HepG2 (cell line): ENCODE results near the gene CLEC20A. TPM values are rescaled to one million over a fixed set of nuclear protein-coding genes. Genes with fewer than 3 reads are reported as not detected.
A peak's percentile ranks its signal among the peaks of the same experiment; 100 is the strongest.

Source experiments
- ATAC-seq: fragments of 200-7000 bp; cut with Tn5 transposase; 3 replicates; pipeline ENCODE4 v1.9.1; 2020; ENCODE audit warnings: mild to moderate bottlenecking, moderate library complexity
- BruUV-seq: library from RNA; stranded (reverse); fragments of 400-500 nt; replicated peaks from 2 replicates; lab custom pipeline; 2021; lab: Mats Ljungman, UMichigan
- CTCF ChIA-PET: fragments of 300-600 bp; formaldehyde crosslinking; extraction: SDS; loops from one replicate; lab custom pipeline; 2021; ENCODE audit warnings: low total read pairs, inconsistent platforms, low intra/inter-chr PET ratio; lab: Yijun Ruan, JAX
- POLR2A ChIA-PET: fragments of 350-600 bp; sonication (Branson Sonifier 250); formaldehyde crosslinking; loops from one replicate; lab custom pipeline; 2020; ENCODE audit warnings: antibody characterized with exemption, inconsistent platforms; lab: Yijun Ruan, JAX
- DNase-seq: peaks from one replicate; pipeline ENCODE4 v3.0.0-alpha.2; 2015; ENCODE audit warnings: low spot score
- FAIRE-seq: peaks from 3 replicates; lab custom pipeline; 2011; peaks lifted over from hg19 to GRCh38; lab: Jason Lieb, UNC
- H2AFZ ChIP-seq: one replicate; pipeline ENCODE4 v1.6.1; 2011; ENCODE audit warnings: low read length, inconsistent platforms
- H3K27ac ChIP-seq: fragments of 300-600 bp; 3 replicates; pipeline ENCODE4 v1.8.0; 2011; ENCODE audit warnings: mixed run types, mild to moderate bottlenecking, mixed read lengths, low read length, inconsistent platforms; ENCODE audit not compliant: insufficient read depth; ENCODE audit errors: extremely low read length
- H3K27me3 ChIP-seq, 2 experiments: fragments of 200-600 bp in 1 of 2; 2 replicates in 1 of 2; 3 replicates in 1 of 2; pipeline versions ENCODE4 v1.6.0 to v1.8.0; 2011; ENCODE audit warnings: low read length in 2 of 2, mild to moderate bottlenecking in 2 of 2, moderate library complexity in 2 of 2, inconsistent platforms in 1 of 2; ENCODE audit not compliant: insufficient read depth in 2 of 2, control insufficient read depth in 1 of 2
- H3K36me3 ChIP-seq, 2 experiments: fragments of 200-600 bp in 1 of 2; replicated peaks in 1 of 2; 2 replicates in 1 of 2; 3 replicates in 1 of 2; pipeline versions ENCODE4 v1.5.1 to v1.8.0; 2011; ENCODE audit warnings: low read length in 2 of 2, inconsistent platforms in 1 of 2; ENCODE audit not compliant: insufficient read depth in 2 of 2, control insufficient read depth in 1 of 2
- H3K4me1 ChIP-seq: 2 replicates; pipeline ENCODE4 v1.5.1; 2012; ENCODE audit warnings: low read length, inconsistent platforms; ENCODE audit not compliant: insufficient read depth
- H3K4me2 ChIP-seq: 2 replicates; pipeline ENCODE4 v1.6.0; 2011; ENCODE audit warnings: low read depth, low read length, inconsistent platforms
- H3K4me3 ChIP-seq, 3 experiments: fragments of 200-600 bp in 1 of 3; sonication (generic), shearing (Covaris generic) in 1 of 3; replicated peaks in 1 of 3; 2 replicates each; pipeline ENCODE4 v1.5.1; 2011 to 2016; ENCODE audit warnings: low read length in 3 of 3, inconsistent platforms in 2 of 3, low read depth in 2 of 3, mild to moderate bottlenecking in 2 of 3, control low read depth in 1 of 3, mixed read lengths in 1 of 3; ENCODE audit not compliant: insufficient read depth in 1 of 3
- H3K79me2 ChIP-seq: one replicate; pipeline ENCODE4 v1.6.1; 2011; ENCODE audit warnings: low read length, inconsistent platforms; ENCODE audit not compliant: insufficient read depth
- H3K9ac ChIP-seq: 2 replicates; pipeline ENCODE4 v1.6.0; 2011; ENCODE audit warnings: mild to moderate bottlenecking, low read depth, low read length, inconsistent platforms; ENCODE audit not compliant: insufficient read depth
- H3K9me3 ChIP-seq: 2 replicates; pipeline ENCODE4 v1.5.1; 2012; ENCODE audit warnings: mild to moderate bottlenecking, low read length
- H4K20me1 ChIP-seq: 2 replicates; pipeline ENCODE4 v1.6.0; 2011; ENCODE audit warnings: inconsistent platforms, mild to moderate bottlenecking, low read length, moderate library complexity; ENCODE audit not compliant: insufficient read depth
- BCLAF1 ChIP-seq: fragments of 450-650 bp; IDR thresholded peaks from 2 replicates; pipeline ENCODE4 v1.6.1; 2017; ENCODE audit warnings: mild to moderate bottlenecking
- CBX2 ChIP-seq, 2 experiments: fragments of 200-600 bp in 1 of 2; sonication (generic); formaldehyde crosslinking in 1 of 2; IDR thresholded peaks; 2 replicates each; pipeline versions ENCODE4 v1.7.0 to v1.8.1; 2018 to 2022; ENCODE audit warnings: low read depth in 2 of 2, low read length in 1 of 2, mild to moderate bottlenecking in 1 of 2, missing genetic modification reagents in 1 of 2
- CC2D1A ChIP-seq: sonication (generic); formaldehyde crosslinking; IDR thresholded peaks from 2 replicates; pipeline ENCODE4 v1.8.1; 2023; ENCODE audit warnings: mild to moderate bottlenecking, missing genetic modification reagents
- KLF15 ChIP-seq: sonication (generic); formaldehyde crosslinking; IDR thresholded peaks from 2 replicates; pipeline ENCODE4 v1.8.1; 2023; ENCODE audit warnings: borderline replicate concordance, mild to moderate bottlenecking, inconsistent platforms, missing genetic modification reagents, mixed read lengths
- MNT ChIP-seq: fragments of 450-650 bp; IDR thresholded peaks from 2 replicates; pipeline ENCODE4 v1.6.1; 2016
- ZNF674 ChIP-seq: sonication (generic); formaldehyde crosslinking; IDR thresholded peaks from 2 replicates; pipeline ENCODE4 v1.5.0; 2020; ENCODE audit warnings: low read depth, mild to moderate bottlenecking, missing genetic modification reagents
- ZSCAN20 ChIP-seq: sonication (generic); formaldehyde crosslinking; IDR thresholded peaks from 2 replicates; pipeline ENCODE4 v1.4.0; 2020; ENCODE audit warnings: missing genetic modification reagents, mild to moderate bottlenecking, borderline replicate concordance
- WGBS: methylation state at CpG from one replicate; pipeline ENCODE4 v1.1.6; 2017; ENCODE audit warnings: low lambda C conversion rate; 5-methylcytosine and 5-hydroxymethylcytosine counted together
- in situ Hi-C: cut with HindIII; loops from 2 replicates; pipeline ENCODE4 v1.10.0; 2017; ENCODE audit warnings: low pct_unique_long_range_greater_than_20kb; ENCODE audit not compliant: extremely low pct_ligation_motif_present
- intact Hi-C: fragments of 100-400 bp; cut with micrococcal nuclease; formaldehyde crosslinking; loops from one replicate; pipeline ENCODE4 v1.10.0; 2022; ENCODE audit not compliant: unreplicated experiment
- polyA plus RNA-seq, 8 experiments: library from polyadenylated mRNA; depleted of rRNA in 3 of 8; stranded (reverse) in 7 of 8; unstranded in 1 of 8; fragments of >200 nt; fragmentation: Illumina TruSeq in 4 of 8; extraction: Trizol in 4 of 8; gene quantifications; 2 replicates each; pipeline versions ENCODE4 v1.2.1 to v1.2.3, GENCODE V29; 2011 to 2016; ENCODE audit warnings: low read depth in 4 of 8, missing spikeins in 1 of 8, mixed read lengths in 1 of 8; ENCODE audit not compliant: insufficient read depth in 1 of 8
- total RNA-seq, 5 experiments: library from RNA; depleted of rRNA; stranded (reverse); fragments of >200 nt; fragmentation: Illumina TruSeq; extraction: Trizol; gene quantifications; 2 replicates each; pipeline ENCODE4 v1.2.3, GENCODE V29; 2016; ENCODE audit warnings: low read depth in 1 of 5
- TF ChIP-seq, protein P1 (sequence below): sonication (generic); formaldehyde crosslinking; IDR thresholded peaks from 2 replicates; pipeline ENCODE4 v1.5.1; 2020; ENCODE audit warnings: missing genetic modification reagents, mild to moderate bottlenecking, borderline replicate concordance
- TF ChIP-seq, protein P2 (sequence below): sonication (generic); formaldehyde crosslinking; IDR thresholded peaks from 2 replicates; pipeline ENCODE4 v1.4.0; 2020; ENCODE audit warnings: missing genetic modification reagents

Gene CLEC20A
- total and polyA plus RNA-seq, 2 of the 13 experiments (the other 11 are each of a cell fraction or from before 2014, with no cell fraction given): not detected

DNA sequence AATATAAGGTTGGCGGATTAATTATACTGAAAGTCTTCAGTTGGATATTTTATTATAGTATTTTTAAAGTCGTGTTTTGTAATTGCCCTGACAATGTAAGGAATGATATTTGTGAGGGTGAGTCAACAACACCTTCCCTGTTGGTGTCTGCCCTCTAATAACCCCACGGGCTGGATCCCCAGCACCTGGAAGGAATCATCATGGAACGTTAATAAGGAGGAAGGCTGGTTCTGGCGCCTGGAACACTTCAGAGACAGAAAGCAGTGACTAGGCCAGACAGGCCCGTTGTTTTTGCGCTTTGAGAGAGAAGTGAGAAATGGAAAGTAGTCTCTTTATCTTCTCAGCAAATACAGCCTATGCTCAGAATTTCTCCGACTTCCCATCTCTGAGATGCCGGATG is 47.8 kb upstream of the CLEC20A start (continued):
- no peak for TF ChIP-seq MNT
- TF ChIP-seq, protein P1, sequence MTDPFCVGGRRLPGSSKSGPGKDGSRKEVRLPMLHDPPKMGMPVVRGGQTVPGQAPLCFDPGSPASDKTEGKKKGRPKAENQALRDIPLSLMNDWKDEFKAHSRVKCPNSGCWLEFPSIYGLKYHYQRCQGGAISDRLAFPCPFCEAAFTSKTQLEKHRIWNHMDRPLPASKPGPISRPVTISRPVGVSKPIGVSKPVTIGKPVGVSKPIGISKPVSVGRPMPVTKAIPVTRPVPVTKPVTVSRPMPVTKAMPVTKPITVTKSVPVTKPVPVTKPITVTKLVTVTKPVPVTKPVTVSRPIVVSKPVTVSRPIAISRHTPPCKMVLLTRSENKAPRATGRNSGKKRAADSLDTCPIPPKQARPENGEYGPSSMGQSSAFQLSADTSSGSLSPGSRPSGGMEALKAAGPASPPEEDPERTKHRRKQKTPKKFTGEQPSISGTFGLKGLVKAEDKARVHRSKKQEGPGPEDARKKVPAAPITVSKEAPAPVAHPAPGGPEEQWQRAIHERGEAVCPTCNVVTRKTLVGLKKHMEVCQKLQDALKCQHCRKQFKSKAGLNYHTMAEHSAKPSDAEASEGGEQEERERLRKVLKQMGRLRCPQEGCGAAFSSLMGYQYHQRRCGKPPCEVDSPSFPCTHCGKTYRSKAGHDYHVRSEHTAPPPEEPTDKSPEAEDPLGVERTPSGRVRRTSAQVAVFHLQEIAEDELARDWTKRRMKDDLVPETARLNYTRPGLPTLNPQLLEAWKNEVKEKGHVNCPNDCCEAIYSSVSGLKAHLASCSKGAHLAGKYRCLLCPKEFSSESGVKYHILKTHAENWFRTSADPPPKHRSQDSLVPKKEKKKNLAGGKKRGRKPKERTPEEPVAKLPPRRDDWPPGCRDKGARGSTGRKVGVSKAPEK: no peak

DNA sequence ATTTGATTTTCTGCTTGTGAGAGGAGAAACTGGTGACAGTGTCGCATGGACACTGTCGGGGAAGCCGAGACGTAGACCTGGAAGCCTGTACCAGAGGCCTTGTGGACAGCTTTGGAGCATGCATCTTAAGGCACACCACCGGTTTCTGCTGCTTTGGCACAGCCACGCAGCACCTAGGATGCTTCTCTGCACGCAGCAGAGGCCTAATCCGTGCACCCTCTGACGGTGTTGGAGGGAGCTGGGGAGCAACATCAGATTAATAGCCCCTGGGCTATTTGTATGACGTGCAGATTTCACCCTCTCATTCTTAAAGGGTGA is 46.5 kb upstream of the CLEC20A start:
- in situ Hi-C loops: no loop called here
- no peak for DNase-seq
- Histone ChIP-seq H3K4me2 (peak overlapping the region; percentile 98), H4K20me1 (no peaks in the 10 kb centered on the region), H3K9ac (peak overlapping the region; percentile 77), H3K79me2 (peaks cover 10% of the 10 kb centered on the region), H3K27ac (peak overlapping the region; percentile 92), H3K4me1 (peaks cover 47% of the 10 kb centered on the region), H3K4me3 (peak overlapping the region; percentile 72 to 91 (median 87)), H3K27me3 (no peaks in the 10 kb centered on the region; a peak in 1 of 5 replicates), H2AFZ (no peak overlapping the region), H3K36me3 (peaks cover 0 to 5% of the 10 kb centered on the region in 2 experiments; a peak in 1 of 5 replicates), H3K9me3 (no peaks in the 10 kb centered on the region)
- intact Hi-C loops: loop anchor here (2.0 to 10.0 kb wide), 4 partner anchors 82 to 332 kb away; partner anchors contain the start of gene ANGPTL1
- POLR2A ChIA-PET: interaction anchor here (0.8 to 2.5 kb wide), 4 partner anchors 21 to 210 kb away, joined by 4 to 26 read pairs (median 12); partner anchors contain the start of gene RALGPS2
- WGBS: 0% methylated on average over 8 of the region's 10 CpGs
- CTCF ChIA-PET: interaction anchor here (0.6 to 2.6 kb wide), 5 partner anchors 9 to 459 kb away, joined by 3 to 28 read pairs (median 8); partner anchors contain the start of gene RALGPS2
- FAIRE-seq: no peak
- peak; percentile 24 for ATAC-seq
- BruUV-seq: no TSS peak
- no peak for TF ChIP-seq ZNF674
- no peak for TF ChIP-seq ZSCAN20 (CRISPR knock-in tag)
- TF ChIP-seq CC2D1A (CRISPR knock-in tag): no peak
- TF ChIP-seq KLF15 (CRISPR knock-in tag): no peak
- TF ChIP-seq, protein P2, sequence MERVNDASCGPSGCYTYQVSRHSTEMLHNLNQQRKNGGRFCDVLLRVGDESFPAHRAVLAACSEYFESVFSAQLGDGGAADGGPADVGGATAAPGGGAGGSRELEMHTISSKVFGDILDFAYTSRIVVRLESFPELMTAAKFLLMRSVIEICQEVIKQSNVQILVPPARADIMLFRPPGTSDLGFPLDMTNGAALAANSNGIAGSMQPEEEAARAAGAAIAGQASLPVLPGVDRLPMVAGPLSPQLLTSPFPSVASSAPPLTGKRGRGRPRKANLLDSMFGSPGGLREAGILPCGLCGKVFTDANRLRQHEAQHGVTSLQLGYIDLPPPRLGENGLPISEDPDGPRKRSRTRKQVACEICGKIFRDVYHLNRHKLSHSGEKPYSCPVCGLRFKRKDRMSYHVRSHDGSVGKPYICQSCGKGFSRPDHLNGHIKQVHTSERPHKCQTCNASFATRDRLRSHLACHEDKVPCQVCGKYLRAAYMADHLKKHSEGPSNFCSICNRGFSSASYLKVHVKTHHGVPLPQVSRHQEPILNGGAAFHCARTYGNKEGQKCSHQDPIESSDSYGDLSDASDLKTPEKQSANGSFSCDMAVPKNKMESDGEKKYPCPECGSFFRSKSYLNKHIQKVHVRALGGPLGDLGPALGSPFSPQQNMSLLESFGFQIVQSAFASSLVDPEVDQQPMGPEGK (CRISPR knock-in tag): no peak
- TF ChIP-seq BCLAF1: no peak
- no peak for TF ChIP-seq CBX2 (IDR thresholded peaks at IDR 0.05; ENCODE audit: low read depth, low read length)
- TF ChIP-seq CBX2 (CRISPR knock-in tag; IDR thresholded peaks at IDR 0.05; ENCODE audit: low read depth): no peak
